Astrocyte (in vitro differentiated cells and primary cell): ENCODE data around the gene SUV39H2. TPM values are rescaled to one million over a fixed set of nuclear protein-coding genes. Genes with fewer than 3 reads are reported as not detected.

Source experiments
- DNase-seq: peaks from one replicate; pipeline ENCODE4 v3.0.0-alpha.2; 2010; ENCODE audit warnings: low read depth
- FAIRE-seq: peaks from 2 replicates; lab custom pipeline; 2011; peaks lifted over from hg19 to GRCh38; lab: Jason Lieb, UNC
- H2AFZ ChIP-seq: 2 replicates; pipeline ENCODE4 v1.6.0; 2012; ENCODE audit warnings: low read depth, low read length, inconsistent platforms
- H3K27ac ChIP-seq: 2 replicates; pipeline ENCODE4 v1.5.1; 2011; ENCODE audit warnings: low read depth, low read length, inconsistent platforms
- H3K27me3 ChIP-seq: 2 replicates; pipeline ENCODE4 v1.6.0; 2011; ENCODE audit warnings: low read length, inconsistent platforms; ENCODE audit not compliant: insufficient read depth
- H3K36me3 ChIP-seq: 2 replicates; pipeline ENCODE4 v1.5.1; 2011; ENCODE audit warnings: low read length, inconsistent platforms; ENCODE audit not compliant: insufficient read depth
- H3K4me1 ChIP-seq: 2 replicates; pipeline ENCODE4 v1.5.1; 2011; ENCODE audit warnings: low read length, inconsistent platforms; ENCODE audit not compliant: insufficient read depth
- H3K4me2 ChIP-seq: 2 replicates; pipeline ENCODE4 v1.6.0; 2012; ENCODE audit warnings: low read length, inconsistent platforms
- H3K4me3 ChIP-seq: 2 replicates; pipeline ENCODE4 v1.5.1; 2011; ENCODE audit warnings: low read depth, mild to moderate bottlenecking, low read length, inconsistent platforms; ENCODE audit not compliant: insufficient read depth
- H3K79me2 ChIP-seq: 2 replicates; pipeline ENCODE4 v1.6.0; 2012; ENCODE audit warnings: mild to moderate bottlenecking, low read length, inconsistent platforms; ENCODE audit not compliant: insufficient read depth
- H3K9ac ChIP-seq: 2 replicates; pipeline ENCODE4 v1.6.0; 2012; ENCODE audit warnings: mild to moderate bottlenecking, low read length, inconsistent platforms
- H3K9me3 ChIP-seq: 2 replicates; pipeline ENCODE4 v1.5.1; 2012; ENCODE audit warnings: low read depth, mild to moderate bottlenecking, low read length, inconsistent platforms; ENCODE audit not compliant: insufficient read depth
- H4K20me1 ChIP-seq: 2 replicates; pipeline ENCODE4 v1.6.0; 2012; ENCODE audit warnings: low read length, inconsistent platforms; ENCODE audit not compliant: insufficient read depth
- H3K27ac Mint-ChIP-seq: one replicate; pipeline ENCODE4 v1.8.0; 2021; ENCODE audit warnings: mild to moderate bottlenecking, mixed read lengths; ENCODE audit not compliant: unreplicated experiment
- H3K27me3 Mint-ChIP-seq: one replicate; pipeline ENCODE4 v1.8.0; 2021; ENCODE audit warnings: low read depth, mixed read lengths; ENCODE audit not compliant: unreplicated experiment
- H3K36me3 Mint-ChIP-seq: one replicate; pipeline ENCODE4 v1.8.0; 2021; ENCODE audit warnings: low read depth, mixed read lengths; ENCODE audit not compliant: unreplicated experiment
- H3K4me1 Mint-ChIP-seq: one replicate; pipeline ENCODE4 v1.8.0; 2021; ENCODE audit warnings: low read depth, mixed read lengths; ENCODE audit not compliant: unreplicated experiment
- H3K4me3 Mint-ChIP-seq: one replicate; pipeline ENCODE4 v1.8.0; 2021; ENCODE audit warnings: mild to moderate bottlenecking, moderate library complexity, mixed read lengths; ENCODE audit not compliant: unreplicated experiment
- H3K9me3 Mint-ChIP-seq: one replicate; pipeline ENCODE4 v1.8.0; 2021; ENCODE audit warnings: mild to moderate bottlenecking, mixed read lengths; ENCODE audit not compliant: unreplicated experiment
- CTCF ChIP-seq: IDR thresholded peaks from 2 replicates; pipeline ENCODE4 v1.5.1; 2011; ENCODE audit warnings: low read depth, mild to moderate bottlenecking, inconsistent platforms, low read length, moderate library complexity; ENCODE audit not compliant: insufficient read depth
- EZH2 ChIP-seq: IDR thresholded peaks from 2 replicates; pipeline ENCODE4 v1.6.1; 2012; ENCODE audit warnings: mild to moderate bottlenecking, low read length, inconsistent platforms; ENCODE audit not compliant: insufficient read depth
- total RNA-seq: library from RNA; stranded (reverse); gene quantifications from 2 replicates; pipeline ENCODE4 v1.2.1, GENCODE V29; 2021

The SUV39H2 gene
- total RNA-seq, 1 donor from 2014 or later, result 10.6 TPM

- FAIRE-seq (no peak), DNase-seq (no peak)
- H3K4me3 Mint-ChIP-seq, result no peak overlapping the region
- H3K4me2 ChIP-seq, result no peak overlapping the region
- no peaks in the 10 kb centered on the region for H3K27me3 ChIP-seq
- H3K27ac ChIP-seq, result no peak overlapping the region
- no peak overlapping the region for H3K9ac ChIP-seq
- H3K4me1 Mint-ChIP-seq, result peaks cover 2% of the 10 kb centered on the region
- H2AFZ ChIP-seq, result no peak overlapping the region
- H3K27me3 Mint-ChIP-seq, result no peaks in the 10 kb centered on the region
- peaks cover 4% of the 10 kb centered on the region for H3K36me3 ChIP-seq
- peaks cover 27% of the 10 kb centered on the region for H3K79me2 ChIP-seq
- H4K20me1 ChIP-seq, result peaks cover 7% of the 10 kb centered on the region
- no peak overlapping the region for H3K4me3 ChIP-seq
- no peaks in the 10 kb centered on the region for H3K9me3 Mint-ChIP-seq
- no peaks in the 10 kb centered on the region for H3K36me3 Mint-ChIP-seq
- H3K4me1 ChIP-seq, result peaks cover 8% of the 10 kb centered on the region
- no peak overlapping the region for H3K27ac Mint-ChIP-seq
- H3K9me3 ChIP-seq, result no peaks in the 10 kb centered on the region
- no peak for TF ChIP-seq EZH2
- no peak for TF ChIP-seq CTCF
These were observed 42.5 kb upstream of the SUV39H2 start for GRCh38 chr10:14836208-14836607.

- H3K9me3 Mint-ChIP-seq, result no peaks in the 10 kb centered on the region
- peak overlapping the region; percentile 92 for H3K4me2 ChIP-seq
- H3K79me2 ChIP-seq, result peaks cover 31% of the 10 kb centered on the region
- H3K9me3 ChIP-seq, result no peaks in the 10 kb centered on the region
- H3K4me1 ChIP-seq, result peaks cover 8% of the 10 kb centered on the region
- no peak for TF ChIP-seq EZH2
- no peak for TF ChIP-seq CTCF
- peak overlapping the region; percentile 98 for H3K4me3 Mint-ChIP-seq
- peak overlapping the region; percentile 87 for H2AFZ ChIP-seq
- H3K4me3 ChIP-seq, result peak overlapping the region; percentile 94
- peaks cover 2% of the 10 kb centered on the region for H3K4me1 Mint-ChIP-seq
- H3K27ac Mint-ChIP-seq, result peak overlapping the region; percentile 54
- H3K27ac ChIP-seq, result peak overlapping the region; percentile 89
- peak overlapping the region; percentile 99 for H3K9ac ChIP-seq
- DNase-seq (peak; percentile 53), FAIRE-seq (no peak)
- H3K27me3 ChIP-seq, result no peaks in the 10 kb centered on the region
- peaks cover 7% of the 10 kb centered on the region for H4K20me1 ChIP-seq
- H3K36me3 ChIP-seq, result peaks cover 13% of the 10 kb centered on the region
- H3K36me3 Mint-ChIP-seq, result no peaks in the 10 kb centered on the region
- no peaks in the 10 kb centered on the region for H3K27me3 Mint-ChIP-seq
These were observed 41.5 kb upstream of the SUV39H2 start for GRCh38 chr10:14837003-14837756.
